SK-N-MC (cell line): Measurements from ENCODE around the gene FBXO9.

Source experiments
- EZH2 ChIP-seq: fragments of 200-600 bp; sonication (generic); IDR thresholded peaks from one replicate; pipeline ENCODE4 v1.6.1; 2017; ENCODE audit warnings: antibody characterized with exemption
- FOXP2 ChIP-seq: optimal IDR thresholded peaks from 2 replicates; pipeline ENCODE3; 2011; ENCODE audit warnings: mild to moderate bottlenecking, moderate library complexity; ENCODE audit not compliant: insufficient read depth; ENCODE audit errors: extremely low read length, control extremely low read depth
- POLR2AphosphoS5 ChIP-seq: IDR thresholded peaks from 2 replicates; pipeline ENCODE4 v1.6.1; 2012; ENCODE audit warnings: mild to moderate bottlenecking, low read depth, low read length, borderline replicate concordance

DNA sequence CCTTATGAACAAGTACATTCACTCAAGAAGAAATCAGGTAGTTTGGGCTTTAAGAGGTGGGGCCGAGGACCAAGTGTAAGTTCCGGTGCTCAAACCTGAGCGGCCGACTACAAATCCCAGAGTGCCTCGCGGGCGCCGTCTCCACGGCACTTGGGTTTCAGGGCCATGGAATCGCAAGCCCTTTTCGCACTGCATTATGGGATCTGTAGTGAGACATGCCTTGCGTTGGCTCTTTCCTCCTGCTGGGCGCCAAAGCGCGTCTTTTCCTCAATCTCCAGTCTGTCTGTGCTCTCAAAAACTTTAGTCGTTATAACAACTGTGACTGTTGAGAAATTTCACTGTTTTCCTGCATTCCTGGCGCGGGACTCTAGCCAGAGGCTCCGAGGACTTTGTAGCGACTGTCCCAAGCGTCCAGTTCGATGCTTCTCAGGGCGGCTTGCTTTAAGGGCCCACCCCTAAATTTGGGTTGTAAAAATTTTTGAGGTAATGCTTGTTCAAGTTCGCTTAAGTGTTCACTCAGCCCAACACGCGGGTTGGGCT, 408 bp upstream of the FBXO9 start:
- TF ChIP-seq POLR2AphosphoS5 (no peak; the same call in 1 of the 2 replicates), EZH2 (no peak), FOXP2 (no peak)
